ENCODE results near the gene LMTK2.

DNA sequence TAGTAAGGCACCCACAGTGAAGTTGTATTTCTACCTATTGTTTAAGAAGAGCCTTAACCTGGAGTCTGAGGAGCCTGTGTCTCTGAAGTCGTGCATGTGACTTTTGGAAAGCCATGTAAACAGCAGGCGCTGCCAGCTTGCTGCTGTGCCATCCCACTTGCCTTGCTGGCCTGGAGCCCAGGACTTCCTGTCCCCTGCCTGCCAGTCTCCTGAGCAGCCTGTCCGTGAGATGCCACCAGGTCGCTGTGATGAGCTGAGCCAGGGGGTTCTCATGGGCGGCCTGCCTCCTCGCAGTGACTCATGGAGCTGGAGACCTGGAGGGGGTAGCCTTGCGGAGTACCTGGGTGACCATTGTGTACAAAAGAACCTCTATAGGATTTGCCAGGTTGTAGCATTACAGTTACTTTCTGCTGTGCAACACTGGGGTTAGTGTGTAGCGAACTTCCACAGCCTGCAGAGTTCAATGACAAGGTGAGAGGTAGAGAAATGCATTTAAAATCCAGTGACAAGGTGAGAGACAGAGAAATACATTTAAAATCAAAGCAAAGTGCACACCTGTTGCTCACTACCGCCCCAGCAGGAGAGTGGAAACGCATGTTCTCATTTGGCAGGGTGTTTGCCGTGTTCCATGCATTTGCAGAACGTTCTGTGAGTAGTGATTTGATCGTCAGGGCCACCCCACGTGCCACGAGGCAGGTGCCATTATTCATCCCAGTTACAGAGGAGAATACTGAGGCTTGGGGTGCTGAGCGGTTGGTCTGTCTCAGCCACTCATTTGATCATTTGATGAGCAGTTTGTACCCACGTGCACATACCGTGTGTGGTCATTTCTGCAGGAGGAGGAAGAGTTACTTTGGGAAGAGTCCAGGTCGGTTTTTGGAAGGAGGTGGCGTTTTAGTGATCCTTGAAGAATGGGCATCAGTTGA is 67.9 kb downstream of the LMTK2 start:
- TF ChIP-seq, protein P1, sequence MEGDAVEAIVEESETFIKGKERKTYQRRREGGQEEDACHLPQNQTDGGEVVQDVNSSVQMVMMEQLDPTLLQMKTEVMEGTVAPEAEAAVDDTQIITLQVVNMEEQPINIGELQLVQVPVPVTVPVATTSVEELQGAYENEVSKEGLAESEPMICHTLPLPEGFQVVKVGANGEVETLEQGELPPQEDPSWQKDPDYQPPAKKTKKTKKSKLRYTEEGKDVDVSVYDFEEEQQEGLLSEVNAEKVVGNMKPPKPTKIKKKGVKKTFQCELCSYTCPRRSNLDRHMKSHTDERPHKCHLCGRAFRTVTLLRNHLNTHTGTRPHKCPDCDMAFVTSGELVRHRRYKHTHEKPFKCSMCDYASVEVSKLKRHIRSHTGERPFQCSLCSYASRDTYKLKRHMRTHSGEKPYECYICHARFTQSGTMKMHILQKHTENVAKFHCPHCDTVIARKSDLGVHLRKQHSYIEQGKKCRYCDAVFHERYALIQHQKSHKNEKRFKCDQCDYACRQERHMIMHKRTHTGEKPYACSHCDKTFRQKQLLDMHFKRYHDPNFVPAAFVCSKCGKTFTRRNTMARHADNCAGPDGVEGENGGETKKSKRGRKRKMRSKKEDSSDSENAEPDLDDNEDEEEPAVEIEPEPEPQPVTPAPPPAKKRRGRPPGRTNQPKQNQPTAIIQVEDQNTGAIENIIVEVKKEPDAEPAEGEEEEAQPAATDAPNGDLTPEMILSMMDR (IDR thresholded peaks at IDR 0.05), result no peak
- no peak for TF ChIP-seq EZH2 (IDR thresholded peaks at IDR 0.05; ENCODE audit: borderline replicate concordance, insufficient read depth, low read depth, low read length, poor library complexity, severe bottlenecking)

Measured in B cell (primary cell).